DOHH2 (cell line): ENCODE measurements around the gene PPEF2.
"Not testable (repeated sequence)": the region's sequence is repeated elsewhere in the genome, so short reads cannot be mapped to it uniquely, and the experiment has no call there.

Experiments used
- H3F3A ChIP-seq: fragments of 200-600 bp; sonication (generic), shearing (Covaris generic); 2 replicates; pipeline ENCODE4 v1.6.0; 2016; ENCODE audit warnings: antibody characterized with exemption, mild to moderate bottlenecking; ENCODE audit not compliant: control insufficient read depth, insufficient read depth
- H3K27ac ChIP-seq: fragments of 200-600 bp; sonication (generic); 2 replicates; pipeline ENCODE4 v1.5.1; 2014; ENCODE audit warnings: low read depth, mild to moderate bottlenecking, low read length, moderate library complexity
- H3K27me3 ChIP-seq: fragments of 200-600 bp; sonication (generic); 2 replicates; pipeline ENCODE4 v1.6.1; 2014; ENCODE audit warnings: mild to moderate bottlenecking, low read length, mixed read lengths; ENCODE audit not compliant: control insufficient read depth
- H3K36me3 ChIP-seq: fragments of 200-600 bp; sonication (generic); 2 replicates; pipeline ENCODE4 v1.6.1; 2014; ENCODE audit warnings: mild to moderate bottlenecking, low read length, moderate library complexity, mixed read lengths; ENCODE audit not compliant: control insufficient read depth
- H3K4me1 ChIP-seq: fragments of 200-600 bp; sonication (generic); 2 replicates; pipeline ENCODE4 v1.6.1; 2014; ENCODE audit warnings: mild to moderate bottlenecking, low read length, mixed read lengths; ENCODE audit not compliant: control insufficient read depth
- H3K4me2 ChIP-seq: fragments of 200-600 bp; sonication (generic); 2 replicates; pipeline ENCODE4 v1.6.0; 2014; ENCODE audit warnings: mild to moderate bottlenecking, low read length, moderate library complexity
- H3K4me3 ChIP-seq: fragments of 200-600 bp; sonication (generic); 2 replicates; pipeline ENCODE4 v1.5.1; 2014; ENCODE audit warnings: mild to moderate bottlenecking, low read length, mixed read lengths
- H3K79me2 ChIP-seq: fragments of 200-600 bp; sonication (generic); 2 replicates; pipeline ENCODE4 v1.6.1; 2014; ENCODE audit warnings: mild to moderate bottlenecking, low read length, mixed read lengths; ENCODE audit not compliant: control insufficient read depth
- H3K9me2 ChIP-seq: fragments of 200-600 bp; sonication (generic); replicated peaks from 2 replicates; pipeline ENCODE4 v1.6.1; 2014; ENCODE audit warnings: mild to moderate bottlenecking, low read length, mixed read lengths; ENCODE audit not compliant: control insufficient read depth
- H3K9me3 ChIP-seq: fragments of 200-600 bp; sonication (generic); 2 replicates; pipeline ENCODE4 v1.6.1; 2014; ENCODE audit warnings: antibody characterized with exemption, low read length, mixed read lengths; ENCODE audit not compliant: control insufficient read depth, insufficient read depth
- H4K20me1 ChIP-seq: fragments of 200-600 bp; sonication (generic); 2 replicates; pipeline ENCODE4 v1.6.0; 2014; ENCODE audit warnings: low read depth, mild to moderate bottlenecking, antibody characterized with exemption, low read length, moderate library complexity; ENCODE audit not compliant: control insufficient read depth, insufficient read depth
- CTCF ChIP-seq: fragments of 200-600 bp; sonication (generic); IDR thresholded peaks from one replicate; pipeline ENCODE4 v1.5.1; 2014; ENCODE audit warnings: antibody characterized with exemption, mild to moderate bottlenecking, low read depth, low read length; ENCODE audit not compliant: poor library complexity, severe bottlenecking
- EZH2phosphoT487 ChIP-seq: fragments of 200-600 bp; sonication (generic); IDR thresholded peaks from 2 replicates; pipeline ENCODE4 v1.6.1; 2017; ENCODE audit warnings: borderline replicate concordance, mild to moderate bottlenecking, antibody characterized with exemption, low read length, moderate library complexity, mixed read lengths

Gene PPEF2

GRCh38 chr4:75930152-75930551 is 27.9 kb upstream of the PPEF2 start:
- Histone ChIP-seq H3F3A (no peaks in the 10 kb centered on the region), H3K79me2 (no peaks in the 10 kb centered on the region), H3K9me3 (no peaks in the 10 kb centered on the region), H3K36me3 (no peaks in the 10 kb centered on the region; the same call in 1 of the 2 replicates), H3K9me2 (no peaks in the 10 kb centered on the region), H4K20me1 (no peaks in the 10 kb centered on the region), H3K4me3 (no peak overlapping the region), H3K27me3 (no peaks in the 10 kb centered on the region), H3K4me2 (no peak overlapping the region), H3K4me1 (no peaks in the 10 kb centered on the region), H3K27ac (no peak overlapping the region)
- no peak for TF ChIP-seq CTCF
- TF ChIP-seq EZH2phosphoT487 = no peak

GRCh38 chr4:75924916-75925315 is 22.7 kb upstream of the PPEF2 start:
- H3K27me3 ChIP-seq, H3K4me3 ChIP-seq, H3K27ac ChIP-seq, H3K9me2 ChIP-seq, H3F3A ChIP-seq, H3K9me3 ChIP-seq, H3K4me1 ChIP-seq, H3K4me2 ChIP-seq, H4K20me1 ChIP-seq, H3K36me3 ChIP-seq, H3K79me2 ChIP-seq: not testable (repeated sequence)

GRCh38 chr4:75924309-75924827 is 22.1 kb upstream of the PPEF2 start:
- no peak overlapping the region for H3K4me3 ChIP-seq
- no peaks in the 10 kb centered on the region for H3F3A ChIP-seq
- H3K4me2 ChIP-seq = no peak overlapping the region
- H3K9me2 ChIP-seq = no peaks in the 10 kb centered on the region
- H3K27me3 ChIP-seq = no peaks in the 10 kb centered on the region
- H3K9me3 ChIP-seq = no peaks in the 10 kb centered on the region
- no peaks in the 10 kb centered on the region for H3K4me1 ChIP-seq
- TF ChIP-seq EZH2phosphoT487 (no peak), CTCF (no peak)
- H3K27ac ChIP-seq = no peak overlapping the region
- H3K36me3 ChIP-seq = no peaks in the 10 kb centered on the region
- H4K20me1 ChIP-seq = 0 out of 2 replicates have a peak, but pooled peaks cover 3% of the 10 kb centered on the region
- H3K79me2 ChIP-seq = no peaks in the 10 kb centered on the region

- no peak overlapping the region for H3K27ac ChIP-seq
- no peak overlapping the region for H3K4me2 ChIP-seq
- no peaks in the 10 kb centered on the region for H3K9me3 ChIP-seq
- no peaks in the 10 kb centered on the region for H3F3A ChIP-seq
- 0 out of 2 replicates have a peak, but pooled peaks cover 3% of the 10 kb centered on the region for H4K20me1 ChIP-seq
- TF ChIP-seq CTCF (no peak), EZH2phosphoT487 (no peak)
- no peaks in the 10 kb centered on the region for H3K79me2 ChIP-seq
- H3K27me3 ChIP-seq = no peaks in the 10 kb centered on the region
- no peaks in the 10 kb centered on the region for H3K36me3 ChIP-seq
- no peaks in the 10 kb centered on the region for H3K4me1 ChIP-seq
- no peaks in the 10 kb centered on the region for H3K9me2 ChIP-seq
- H3K4me3 ChIP-seq = no peak overlapping the region
These were observed 20.3 kb upstream of the PPEF2 start for GRCh38 chr4:75922588-75922987.
